ENCODE data around the gene NR2E3.
A peak's percentile ranks its signal among the peaks of the same experiment; 100 is the strongest.

NR2E3 gene

DNA sequence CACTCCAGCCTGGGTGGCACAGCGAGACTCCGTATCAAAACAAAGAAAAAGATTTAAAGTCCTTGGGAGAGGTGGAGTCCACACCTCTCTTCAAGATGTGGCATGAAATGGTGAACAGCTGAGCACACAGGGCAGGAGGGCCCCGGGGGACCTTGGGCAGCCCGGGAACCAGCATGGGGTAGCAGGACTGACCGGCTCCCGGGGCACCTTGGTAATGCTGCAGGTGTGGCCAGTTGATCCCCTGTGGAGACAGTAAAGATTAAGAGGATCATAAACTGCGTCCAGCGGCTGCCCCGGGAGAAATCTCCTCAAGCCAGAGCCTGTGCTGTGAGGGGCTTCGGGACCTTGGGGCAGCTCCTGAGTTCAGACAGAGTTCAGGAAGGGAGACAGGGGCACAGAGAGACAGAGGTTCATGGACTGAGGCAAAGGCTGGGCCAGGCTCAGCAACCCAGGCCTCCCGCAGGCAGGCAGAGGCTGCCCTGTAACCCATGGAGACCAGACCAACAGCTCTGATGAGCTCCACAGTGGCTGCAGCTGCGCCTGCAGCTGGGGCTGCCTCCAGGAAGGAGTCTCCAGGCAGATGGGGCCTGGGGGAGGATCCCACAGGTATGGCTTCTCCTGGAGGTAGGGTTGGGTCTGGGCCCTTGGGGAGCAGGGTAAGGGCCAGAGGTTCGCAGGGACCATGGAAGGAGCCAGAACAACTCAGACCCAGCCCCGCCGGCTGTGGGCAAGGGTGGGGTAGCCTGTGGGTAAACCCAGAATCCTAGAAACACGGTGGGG lies at the start of gene NR2E3:
TSS of gene NR2E3 (plus strand) at position 299 of the 780 bp plus-strand sequence. CDS start at position 489, 190 bp downstream.
- no peak for DNase-seq

DNA sequence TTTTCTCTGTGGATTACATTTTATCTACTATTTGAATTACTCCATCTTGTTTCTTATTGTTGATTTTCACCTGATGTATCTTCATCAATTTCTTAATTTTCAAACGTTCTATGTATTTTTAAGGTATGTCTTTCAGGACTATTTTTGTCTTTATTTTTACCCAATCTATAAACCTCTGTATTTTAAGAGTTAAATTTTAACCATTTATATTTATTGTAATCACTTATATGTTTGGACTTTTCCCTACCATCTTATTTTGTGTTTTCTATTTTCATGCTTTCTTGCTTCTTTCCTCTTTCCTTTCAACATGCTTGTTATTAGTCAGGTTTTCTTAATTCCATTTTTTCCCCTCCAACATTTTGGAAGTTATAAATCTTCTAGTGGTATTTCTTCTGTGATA lies 49.5 kb upstream of the NR2E3 start:
- DNase-seq, result no peak

DNA sequence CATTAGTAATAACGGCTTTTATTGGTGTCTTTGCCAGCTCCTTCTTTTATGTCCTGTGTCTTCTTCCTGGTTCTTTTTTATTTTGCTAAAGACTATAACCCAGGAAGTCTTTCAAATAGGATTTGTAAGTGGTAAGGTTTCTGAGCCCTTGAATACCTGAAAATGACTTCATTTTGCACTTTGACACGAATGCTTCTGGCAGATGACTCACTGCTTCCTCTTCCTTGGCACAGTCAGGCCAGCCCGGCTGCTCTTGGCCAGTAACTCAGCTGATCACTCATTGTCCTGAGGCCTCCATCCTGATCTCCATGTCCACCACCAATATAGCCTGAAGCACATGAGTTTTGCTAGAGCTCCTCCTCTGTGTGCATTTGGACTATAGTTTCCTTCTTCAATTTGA lies 48.7 kb upstream of the NR2E3 start:
- no peak for DNase-seq

DNA sequence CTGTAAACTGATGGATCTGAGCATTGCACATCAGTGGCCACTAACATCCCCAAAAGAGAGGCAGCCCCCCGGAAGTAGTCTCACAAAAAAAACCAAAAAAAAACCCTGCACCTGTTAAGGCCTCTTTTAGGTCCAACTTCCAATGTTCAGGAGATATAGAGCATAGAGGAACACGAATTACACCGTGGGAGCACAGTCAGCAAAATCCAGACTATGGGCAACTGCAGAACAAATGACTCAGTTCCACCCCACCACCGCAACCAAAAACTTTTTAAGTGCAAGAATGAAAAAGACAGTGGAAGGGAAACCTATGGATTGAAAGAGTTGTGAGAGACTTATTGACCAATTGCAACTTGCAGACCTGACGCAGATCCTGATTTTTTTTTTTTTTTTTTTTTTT lies 42.2 kb upstream of the NR2E3 start:
- DNase-seq, result no peak

DNA sequence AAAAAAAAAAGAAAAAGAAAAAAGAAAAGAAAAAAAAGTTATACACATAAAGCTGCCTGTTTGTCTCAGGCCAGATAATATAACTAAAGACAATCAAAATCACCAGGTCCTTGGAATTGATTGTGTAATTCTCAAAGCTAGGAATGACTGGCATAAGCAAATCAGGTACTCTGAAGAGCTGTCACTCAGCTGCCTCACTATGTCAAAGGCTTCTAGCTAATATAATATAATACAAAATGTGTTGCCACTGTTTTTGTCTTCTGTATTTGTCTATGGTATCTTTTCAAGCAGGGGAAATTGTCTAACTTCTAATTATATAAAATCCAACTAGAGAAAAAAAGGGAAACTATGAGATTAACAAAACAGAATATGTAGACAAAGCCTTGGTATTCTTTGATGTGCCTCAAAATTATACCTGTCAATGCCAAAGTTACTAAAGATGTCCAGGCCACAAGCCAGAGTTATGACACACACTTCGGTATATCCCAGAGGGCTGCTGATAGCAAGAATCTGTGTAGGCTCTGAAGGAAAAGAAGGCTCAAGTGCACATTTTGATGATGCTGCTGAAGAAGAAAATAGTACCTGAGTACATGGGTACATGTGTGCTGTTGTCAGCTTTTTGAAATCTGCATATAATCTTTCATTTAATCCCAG lies 37.0 kb upstream of the NR2E3 start:
- DNase-seq, result no peak

DNA sequence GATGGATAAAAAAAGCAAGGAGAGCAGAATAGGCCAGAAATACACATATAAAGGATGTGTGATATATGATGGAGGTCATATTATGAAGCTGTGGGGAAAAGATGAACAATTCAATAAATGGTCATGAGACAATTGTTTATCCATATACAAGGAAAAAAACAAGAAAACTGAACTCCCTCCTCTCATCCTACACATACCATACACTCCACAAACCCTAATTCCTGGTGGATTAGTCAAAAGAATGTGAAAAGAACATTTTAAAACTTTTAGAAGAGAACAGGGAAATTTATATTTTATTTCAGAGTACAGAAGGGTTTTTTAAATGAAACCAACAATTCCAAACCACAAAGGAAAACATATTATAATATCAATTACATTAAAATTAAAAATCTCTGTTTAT lies 34.5 kb upstream of the NR2E3 start:
- DNase-seq, result no peak

DNA sequence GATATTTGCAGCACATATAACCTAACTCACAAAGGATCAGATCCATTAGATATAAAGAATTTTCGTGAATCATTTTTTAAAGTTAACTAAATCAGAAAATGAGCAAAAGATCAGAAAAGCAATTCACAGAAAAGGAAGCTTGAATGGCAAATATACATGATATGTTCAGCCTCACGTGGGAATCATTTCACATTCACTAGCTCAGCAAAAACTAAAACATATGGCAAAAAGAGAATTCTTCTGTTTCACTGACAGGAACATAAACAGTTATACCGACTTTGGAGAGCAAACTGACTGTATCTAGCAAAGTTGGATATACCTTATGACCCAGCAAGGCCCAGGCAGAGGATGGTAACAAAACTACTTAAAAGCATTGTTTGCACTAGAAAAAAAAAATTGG lies 34.0 kb upstream of the NR2E3 start:
- no peak for DNase-seq

DNA sequence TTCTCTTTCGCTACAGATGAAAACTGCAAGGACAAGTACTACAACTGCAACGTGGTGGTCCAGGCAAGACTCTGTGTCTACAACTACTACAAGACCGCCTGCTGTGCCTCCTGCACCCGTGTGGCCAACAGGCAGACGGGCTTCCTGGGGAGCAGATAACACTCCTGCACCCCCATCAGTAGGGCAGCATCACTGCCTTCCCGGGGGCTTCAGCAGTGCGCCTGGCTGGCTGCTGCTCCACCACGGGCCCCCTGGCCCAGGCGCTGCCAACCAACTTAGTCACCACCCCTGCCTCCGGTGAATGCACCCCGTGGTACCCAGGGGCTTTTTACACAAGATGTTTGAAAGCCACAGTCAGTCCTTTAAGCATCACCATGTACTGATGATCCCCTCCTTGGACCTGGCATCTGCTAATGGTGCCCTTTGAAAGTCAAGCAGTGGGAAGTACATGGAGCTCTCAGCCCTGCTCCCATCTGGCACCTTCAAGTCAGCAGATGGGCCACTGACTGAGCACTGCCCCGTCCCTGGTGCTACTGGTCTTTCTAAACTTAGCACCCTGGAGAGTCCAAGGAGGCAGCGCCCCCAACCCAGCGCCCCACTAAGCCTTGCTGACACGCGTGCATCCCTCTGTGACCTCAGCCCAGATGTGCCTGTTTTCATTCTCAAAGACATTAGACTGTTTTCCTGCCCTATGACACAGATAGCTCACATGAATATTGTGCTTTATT lies 33.0 kb upstream of the NR2E3 start:
- no peak for DNase-seq

DNA sequence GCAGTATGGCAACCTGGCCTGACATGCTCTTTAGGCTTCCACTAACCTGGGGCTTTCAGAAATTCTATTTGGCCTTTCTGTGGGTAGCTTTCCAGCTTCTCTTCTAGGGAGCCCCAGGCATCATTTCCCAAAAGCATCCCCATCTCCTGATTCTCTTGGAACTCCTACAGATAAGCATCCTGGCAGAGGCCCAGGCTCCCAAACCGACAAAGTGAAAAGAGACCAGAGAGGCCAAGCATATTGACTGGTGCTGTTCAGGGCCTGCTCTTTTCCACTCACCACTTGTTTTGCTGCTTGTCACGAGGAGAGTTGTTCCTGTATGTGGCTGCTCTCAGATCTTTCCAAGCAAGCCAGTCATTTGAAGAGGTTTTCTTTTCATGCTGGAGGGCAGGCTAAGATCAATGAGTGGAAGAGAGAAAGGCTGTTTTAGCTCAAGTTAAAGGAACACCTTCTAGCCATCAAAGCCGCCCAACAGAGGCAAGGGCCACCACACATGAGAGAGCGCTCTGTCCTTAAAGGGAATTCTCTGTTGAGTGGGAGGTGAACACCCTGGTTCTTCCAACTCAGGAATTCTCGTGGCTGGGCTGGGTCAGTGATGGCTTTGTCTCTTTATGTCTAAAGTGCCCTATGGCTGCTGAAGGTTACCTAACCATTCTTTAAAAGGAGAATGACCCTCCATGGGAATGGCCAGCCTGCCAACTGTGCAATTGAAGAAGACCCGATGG lies 31.1 kb upstream of the NR2E3 start:
- no peak for DNase-seq

DNA sequence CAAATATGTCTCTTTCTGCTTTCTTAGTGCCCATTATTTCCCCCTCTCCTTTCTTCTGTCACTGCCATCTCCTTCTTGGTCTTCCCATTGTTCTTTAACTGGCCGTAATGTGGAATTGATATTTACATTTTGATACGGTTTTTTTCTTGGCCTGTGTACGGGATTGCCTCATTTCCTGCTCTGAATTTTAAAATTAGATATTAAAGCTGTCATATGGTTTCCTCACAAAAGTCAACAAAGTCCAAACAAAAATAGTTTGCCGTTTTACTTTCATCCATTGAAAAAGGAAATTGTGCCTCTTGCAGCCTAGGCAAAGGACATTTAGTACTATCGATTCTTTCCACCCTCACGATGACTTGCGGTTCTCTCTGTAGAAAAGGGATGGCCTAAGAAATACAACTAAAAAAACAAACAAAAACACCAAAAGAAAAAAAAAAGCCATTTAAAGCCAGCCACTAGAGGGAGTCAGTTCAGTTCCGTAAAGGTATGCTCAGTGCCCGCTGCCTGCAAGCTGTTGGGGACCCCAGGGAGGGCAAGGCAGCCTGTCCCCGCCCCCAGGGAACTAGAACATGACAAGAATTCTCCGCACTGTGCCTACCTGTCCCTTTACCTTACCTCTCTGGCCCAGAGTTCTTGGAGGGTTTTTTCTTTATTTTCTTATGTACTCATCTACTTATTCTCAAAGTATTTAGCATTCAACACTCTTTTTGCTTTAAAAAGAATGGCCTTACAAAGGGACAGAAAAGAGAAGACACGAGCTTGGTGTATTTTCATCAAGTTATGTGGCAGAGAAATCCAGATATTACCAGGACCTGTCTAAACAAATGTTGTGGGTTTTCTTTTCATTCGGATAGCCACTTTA lies 30.0 kb upstream of the NR2E3 start:
- DNase-seq, result peak; percentile 21

DNA sequence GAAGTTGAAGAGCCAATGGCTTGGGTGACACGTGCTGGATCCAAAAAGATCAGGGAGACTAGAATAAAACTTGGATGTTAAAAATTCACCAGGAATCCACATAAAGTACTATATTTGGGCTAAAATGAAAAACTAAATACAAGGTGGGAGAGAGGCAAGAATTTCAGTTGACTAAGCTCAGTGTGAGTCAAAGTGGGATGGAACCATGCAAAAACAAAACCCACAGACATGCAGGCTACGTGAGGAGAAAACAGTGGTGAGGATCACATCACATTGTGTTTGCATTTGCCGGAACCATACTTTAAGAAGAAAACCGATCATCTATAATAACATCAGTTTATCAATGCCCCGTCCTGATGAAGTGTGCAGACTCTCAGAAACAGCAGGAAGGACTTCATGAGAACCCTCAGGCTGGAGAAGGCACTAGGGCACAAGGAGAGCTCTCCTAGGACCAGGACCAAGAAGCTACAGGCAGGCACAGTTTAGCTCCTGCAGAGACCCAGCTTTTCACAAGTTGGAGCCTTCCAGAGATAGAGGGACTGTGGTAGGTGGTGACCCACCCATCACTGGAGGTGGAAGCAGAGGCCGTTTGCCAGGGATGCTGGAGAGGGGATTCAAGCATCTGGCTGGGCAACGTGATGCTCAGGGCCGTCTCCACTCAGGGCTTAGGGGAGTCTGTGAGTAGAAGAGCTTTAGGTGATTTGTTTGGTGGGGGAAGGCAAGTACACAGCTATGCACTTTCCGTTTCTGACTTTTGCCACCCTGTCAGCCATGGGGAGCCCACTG lies 29.0 kb upstream of the NR2E3 start:
- DNase-seq, result no peak

DNA sequence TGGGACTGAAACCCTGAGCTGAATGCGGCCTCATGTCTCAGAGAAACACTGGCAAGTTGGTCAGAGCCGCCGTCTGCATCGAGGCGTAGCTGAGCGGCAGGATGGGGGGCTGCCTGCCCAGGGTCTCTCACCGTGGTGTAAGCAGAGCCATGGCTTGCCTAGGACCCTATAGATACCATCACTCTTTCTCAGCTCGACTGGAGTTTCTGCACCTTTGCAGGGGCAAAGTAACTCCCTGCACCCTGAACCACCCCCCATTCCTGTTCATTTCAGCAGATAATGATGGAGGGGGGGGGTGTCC lies 28.4 kb upstream of the NR2E3 start:
- DNase-seq, result no peak

DNA sequence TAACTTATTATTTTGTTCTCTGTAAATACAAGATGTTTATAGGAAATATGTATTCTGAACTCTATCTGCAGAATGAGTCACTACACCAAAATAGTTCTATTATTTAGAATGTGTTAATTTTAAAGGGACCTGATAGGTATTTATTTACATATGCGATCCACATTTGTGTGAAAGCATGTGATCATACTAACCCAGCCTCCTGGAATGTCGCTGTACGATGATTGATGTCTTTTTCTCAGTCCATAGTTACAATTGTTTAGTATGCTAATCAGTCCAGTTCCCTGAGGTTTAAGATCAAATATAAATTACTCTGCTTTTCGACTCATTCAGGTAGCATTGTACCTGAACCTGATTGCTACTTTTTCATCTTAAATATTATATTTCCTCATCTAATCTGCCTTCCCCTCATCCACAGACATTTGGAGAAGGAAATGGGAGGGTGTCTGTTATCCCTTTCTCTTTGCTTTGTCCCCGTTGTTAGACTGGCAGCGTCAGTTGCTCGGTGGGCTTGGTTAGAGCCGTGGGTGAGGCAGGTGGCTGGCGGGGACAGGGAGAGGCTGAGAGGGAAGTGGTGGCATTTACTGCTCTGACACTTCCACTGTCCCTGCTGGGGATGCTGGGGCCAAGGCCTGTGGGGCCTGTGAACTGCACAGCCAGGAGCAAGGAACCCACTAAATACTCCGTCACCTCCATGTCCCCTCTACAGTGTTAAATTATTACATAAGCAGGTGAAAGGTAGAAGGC lies 27.8 kb upstream of the NR2E3 start:
- no peak for DNase-seq

DNA sequence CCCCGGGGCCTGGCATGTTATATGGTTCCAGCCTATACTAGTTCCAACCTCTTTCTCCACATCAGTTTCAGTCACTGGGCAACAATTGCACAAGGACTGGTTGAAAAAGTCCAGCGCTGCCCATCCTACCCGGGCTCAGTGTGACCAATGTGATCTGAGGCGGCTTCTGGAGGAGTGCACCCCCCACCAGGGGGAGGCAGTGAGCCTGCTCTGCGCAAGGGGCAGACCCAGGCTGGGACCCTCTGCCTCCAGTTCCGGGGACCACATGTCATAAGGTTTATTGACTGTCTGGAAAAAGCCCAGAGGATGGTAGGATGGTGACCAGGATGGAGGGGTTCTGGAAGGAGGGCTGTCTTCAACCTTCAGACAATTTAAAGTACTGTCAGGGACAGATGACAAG lies 25.6 kb upstream of the NR2E3 start:
- DNase-seq, result no peak

DNA sequence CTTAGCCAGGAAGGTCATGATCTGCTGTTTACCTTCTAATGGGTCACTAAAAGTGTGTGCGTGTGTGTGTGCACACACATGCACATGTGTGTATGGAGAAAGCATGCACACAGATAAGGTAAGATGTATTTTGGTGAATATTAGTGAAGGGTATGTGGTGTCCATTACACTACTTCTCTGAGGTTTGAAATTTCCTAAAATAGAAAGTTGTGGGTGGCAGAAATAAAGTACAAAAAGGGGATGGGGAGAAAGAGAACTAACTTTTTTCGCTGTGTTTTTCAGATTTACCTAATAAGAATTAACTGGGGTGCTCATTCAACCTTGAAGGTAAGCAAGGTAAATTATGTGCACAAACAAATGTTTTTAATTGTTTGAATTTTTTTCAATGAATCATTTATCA lies 24.4 kb upstream of the NR2E3 start:
- no peak for DNase-seq

DNA sequence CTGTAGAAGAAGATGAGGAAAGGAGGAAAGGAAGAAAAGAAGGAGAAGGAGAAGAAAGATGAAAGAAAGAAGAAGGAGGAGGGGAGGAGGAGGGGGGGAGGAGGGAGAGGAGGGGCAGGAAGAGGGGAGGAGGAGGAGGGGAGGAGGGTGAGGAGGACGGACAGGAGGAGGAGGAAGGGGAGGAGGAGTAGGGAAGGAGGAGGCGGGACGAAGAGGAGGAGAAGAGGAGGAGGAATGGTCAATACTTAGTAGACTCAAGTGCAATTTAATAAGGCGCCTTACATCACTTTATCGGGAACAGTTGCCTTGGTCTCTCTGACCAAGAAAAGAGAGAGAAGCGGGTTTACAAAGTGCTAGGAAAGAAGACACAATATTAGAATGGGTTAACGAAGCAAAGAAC lies 23.7 kb upstream of the NR2E3 start:
- DNase-seq, result no peak

DNA sequence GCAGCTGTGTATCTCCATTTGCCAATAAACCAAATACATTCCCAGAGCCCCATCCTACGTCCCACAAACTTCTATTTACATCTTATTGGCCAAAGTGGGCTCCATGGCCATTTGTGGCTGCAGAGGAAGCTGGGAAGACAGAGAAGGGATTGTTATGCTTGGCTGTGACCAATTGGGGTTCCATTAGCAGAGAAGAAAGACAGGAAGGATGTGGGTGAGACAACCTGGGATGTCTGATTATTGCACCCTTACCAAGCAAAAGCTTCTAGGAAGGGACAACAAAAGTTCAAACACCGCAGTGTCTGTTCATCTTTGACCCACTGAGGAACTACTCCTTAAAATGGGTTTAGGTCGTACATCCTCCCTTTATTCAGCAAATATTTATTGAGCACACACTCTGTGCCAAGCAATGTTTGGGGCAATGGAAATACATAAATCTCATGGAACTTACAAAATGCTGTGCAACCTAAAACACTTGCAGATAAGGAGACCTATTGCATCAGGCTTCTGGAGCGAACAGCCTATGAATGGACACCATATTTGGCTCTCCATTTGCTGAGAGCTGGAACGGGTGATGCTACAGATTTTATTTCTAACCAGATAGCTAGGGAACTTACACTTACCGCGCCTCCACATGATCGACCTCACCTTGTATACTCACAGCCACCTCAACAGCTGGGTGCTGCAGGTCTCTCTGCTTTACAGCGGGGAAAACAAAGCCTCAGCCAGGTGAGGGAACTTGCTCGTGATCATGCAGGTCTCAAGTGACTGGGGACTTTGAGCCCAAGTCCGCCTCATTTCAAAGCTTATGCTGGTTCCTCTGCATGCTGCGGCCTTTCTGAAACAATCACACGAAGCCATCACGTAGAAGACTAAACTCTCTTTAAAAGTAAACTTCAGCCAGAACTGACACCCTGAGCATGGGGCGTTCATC lies 21.4 kb upstream of the NR2E3 start:
- DNase-seq, result no peak

DNA sequence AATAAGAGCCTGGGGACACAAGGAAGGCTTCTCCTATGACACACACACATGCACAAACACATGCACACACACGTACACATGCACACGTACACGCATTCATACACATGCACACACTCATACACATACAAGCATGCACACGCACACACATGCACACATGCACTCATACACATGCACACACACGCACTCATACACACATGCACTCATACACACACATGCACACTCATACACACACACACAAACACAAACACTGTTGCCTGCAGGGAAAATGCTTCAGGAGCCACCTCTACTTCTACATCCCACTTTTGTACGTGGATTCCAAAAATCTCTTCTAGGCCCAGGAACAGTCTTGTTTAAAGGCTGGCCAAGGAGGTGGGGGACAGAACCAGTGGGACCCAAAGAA lies 20.7 kb upstream of the NR2E3 start:
- DNase-seq, result no peak

DNA sequence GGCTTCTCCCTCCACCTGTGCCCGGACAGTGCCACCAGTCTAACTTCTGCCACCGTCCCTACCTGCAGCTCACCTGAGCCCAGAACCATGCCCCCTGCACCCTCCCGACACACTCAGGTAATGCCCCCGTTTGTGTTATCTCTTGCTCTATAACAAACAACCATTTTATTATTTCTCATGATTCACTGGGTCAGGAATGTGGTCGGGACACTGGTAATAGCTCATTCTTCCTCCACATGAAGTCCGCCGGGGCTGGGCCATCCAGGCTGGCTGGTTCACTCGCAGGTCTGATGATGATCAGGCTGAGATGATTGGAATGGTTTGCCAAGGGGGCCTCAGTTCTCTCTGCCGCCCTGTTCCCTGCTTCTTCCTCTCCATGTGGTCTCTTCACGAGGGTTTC lies 20.3 kb upstream of the NR2E3 start:
- no peak for DNase-seq

DNA sequence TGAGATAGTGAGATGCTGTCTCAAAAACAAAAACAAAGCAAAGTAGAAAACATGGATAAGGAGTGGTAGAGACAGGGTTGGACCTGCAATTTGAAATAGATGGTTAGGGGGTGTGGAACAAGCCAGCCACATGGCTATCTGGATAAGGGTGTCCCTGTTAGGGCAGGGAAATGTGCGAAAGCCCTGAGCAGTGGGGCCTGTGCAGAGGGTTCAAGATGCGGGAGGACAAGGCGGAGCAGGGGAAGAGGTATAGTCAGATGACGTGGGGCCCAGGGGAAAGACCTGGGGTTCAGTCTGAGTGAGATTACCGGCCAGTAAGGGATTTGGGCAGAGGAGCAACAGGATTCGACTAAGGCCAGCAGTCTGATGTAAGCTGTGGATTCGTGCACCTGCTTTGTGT lies 18.4 kb upstream of the NR2E3 start:
- DNase-seq, result no peak

Data from stimulated activated CD4-positive, alpha-beta T cell treated with anti-CD3 and anti-CD28 coated beads, Interleukin-4, amount 100 ng/mL, for 24 hours (primary cell).